HUES64 (cell line): ENCODE results near the gene MEGF11.

Source experiments
- H3K27ac ChIP-seq: 2 replicates; pipeline ENCODE4 v1.7.0; 2013; ENCODE audit warnings: low read depth, low read length, inconsistent platforms
- H3K27me3 ChIP-seq: 2 replicates; pipeline ENCODE4 v1.6.1; 2013; ENCODE audit warnings: mild to moderate bottlenecking, low read length; ENCODE audit not compliant: insufficient read depth
- H3K36me3 ChIP-seq: 2 replicates; pipeline ENCODE4 v1.6.1; 2013; ENCODE audit warnings: mild to moderate bottlenecking, low read length; ENCODE audit not compliant: insufficient read depth
- H3K4me1 ChIP-seq: 2 replicates; pipeline ENCODE4 v1.6.1; 2013; ENCODE audit warnings: mild to moderate bottlenecking, low read length, moderate library complexity; ENCODE audit not compliant: insufficient read depth
- H3K4me3 ChIP-seq: 2 replicates; pipeline ENCODE4 v1.5.1; 2013; ENCODE audit warnings: mild to moderate bottlenecking, low read length, moderate library complexity
- H3K9ac ChIP-seq: 2 replicates; pipeline ENCODE4 v1.6.1; 2013; ENCODE audit warnings: mild to moderate bottlenecking, low read depth, low read length
- H3K9me3 ChIP-seq: 2 replicates; pipeline ENCODE4 v1.6.1; 2013; ENCODE audit warnings: low read depth, low read length; ENCODE audit not compliant: insufficient read depth
- WGBS: fragments of 150-250, 120-280 bp; methylation state at CpG from one replicate; pipeline ENCODE4 v1.1.7; 2013; ENCODE audit warnings: missing lambda C conversion rate; 5-methylcytosine and 5-hydroxymethylcytosine counted together

Gene MEGF11

GRCh38 chr15:66021496-66022162 is 231.9 kb downstream of the MEGF11 start:
- no peaks in the 10 kb centered on the region for H3K27me3 ChIP-seq
- no peak overlapping the region for H3K9ac ChIP-seq
- no peak overlapping the region for H3K27ac ChIP-seq
- peaks cover 30% of the 10 kb centered on the region for H3K4me1 ChIP-seq
- no peak overlapping the region for H3K4me3 ChIP-seq
- 93% methylated on average over 7 of the region's 7 CpGs for WGBS
- H3K36me3 ChIP-seq = no peaks in the 10 kb centered on the region
- no peaks in the 10 kb centered on the region for H3K9me3 ChIP-seq

- H3K27me3 ChIP-seq = no peaks in the 10 kb centered on the region
- no peak overlapping the region for H3K4me3 ChIP-seq
- H3K9ac ChIP-seq = no peak overlapping the region
- no peaks in the 10 kb centered on the region for H3K9me3 ChIP-seq
- H3K36me3 ChIP-seq = no peaks in the 10 kb centered on the region
- WGBS = 92% methylated on average over 10 of the region's 10 CpGs
- H3K4me1 ChIP-seq = peaks cover 21% of the 10 kb centered on the region
- H3K27ac ChIP-seq = no peak overlapping the region
Observed at GRCh38 chr15:66019826-66020398, 233.6 kb downstream of the MEGF11 start.

GRCh38 chr15:66019368-66019767 is 234.2 kb downstream of the MEGF11 start:
- no peak overlapping the region for H3K9ac ChIP-seq
- H3K27me3 ChIP-seq = no peaks in the 10 kb centered on the region
- H3K27ac ChIP-seq = no peak overlapping the region
- peaks cover 16% of the 10 kb centered on the region; the same call in 1 of the 2 replicates for H3K4me1 ChIP-seq
- 47% methylated on average over 11 of the region's 11 CpGs for WGBS
- H3K36me3 ChIP-seq = no peaks in the 10 kb centered on the region
- no peak overlapping the region for H3K4me3 ChIP-seq
- no peaks in the 10 kb centered on the region for H3K9me3 ChIP-seq

GRCh38 chr15:66018488-66018797 is 235.1 kb downstream of the MEGF11 start:
- 90% methylated on average over 8 of the region's 8 CpGs for WGBS
- Histone ChIP-seq H3K4me1 (peaks cover 13% of the 10 kb centered on the region; the same call in 1 of the 2 replicates), H3K9me3 (no peaks in the 10 kb centered on the region), H3K9ac (no peak overlapping the region), H3K4me3 (no peak overlapping the region), H3K27me3 (no peaks in the 10 kb centered on the region), H3K27ac (no peak overlapping the region), H3K36me3 (no peaks in the 10 kb centered on the region)

GRCh38 chr15:66017792-66018487 is 235.6 kb downstream of the MEGF11 start:
- no peak overlapping the region for H3K27ac ChIP-seq
- no peaks in the 10 kb centered on the region for H3K36me3 ChIP-seq
- 0 out of 2 replicates have a peak, but pooled peaks cover 9% of the 10 kb centered on the region for H3K4me1 ChIP-seq
- no peaks in the 10 kb centered on the region for H3K27me3 ChIP-seq
- no peak overlapping the region for H3K9ac ChIP-seq
- no peak overlapping the region for H3K4me3 ChIP-seq
- no peaks in the 10 kb centered on the region for H3K9me3 ChIP-seq
- WGBS = 94% methylated on average over 10 of the region's 10 CpGs

- no peak overlapping the region for H3K4me3 ChIP-seq
- H3K9ac ChIP-seq = no peak overlapping the region
- H3K27me3 ChIP-seq = no peaks in the 10 kb centered on the region
- no peak overlapping the region for H3K27ac ChIP-seq
- no peaks in the 10 kb centered on the region for H3K36me3 ChIP-seq
- 60% methylated on average over 7 of the region's 7 CpGs for WGBS
- no peaks in the 10 kb centered on the region for H3K9me3 ChIP-seq
- 0 out of 2 replicates have a peak, but pooled peaks cover 9% of the 10 kb centered on the region for H3K4me1 ChIP-seq
Observed at GRCh38 chr15:66017000-66017399, 236.6 kb downstream of the MEGF11 start.

GRCh38 chr15:66016199-66016598 is 237.4 kb downstream of the MEGF11 start:
- Histone ChIP-seq H3K36me3 (no peaks in the 10 kb centered on the region), H3K4me1 (0 out of 2 replicates have a peak, but pooled peaks cover 9% of the 10 kb centered on the region), H3K4me3 (no peak overlapping the region), H3K27me3 (no peaks in the 10 kb centered on the region), H3K27ac (no peak overlapping the region), H3K9ac (no peak overlapping the region), H3K9me3 (no peaks in the 10 kb centered on the region)
- 93% methylated on average over 5 of the region's 5 CpGs for WGBS

- Histone ChIP-seq H3K4me1 (0 out of 2 replicates have a peak, but pooled peaks cover 8% of the 10 kb centered on the region), H3K9ac (no peak overlapping the region), H3K4me3 (no peak overlapping the region), H3K9me3 (no peaks in the 10 kb centered on the region), H3K36me3 (no peaks in the 10 kb centered on the region), H3K27me3 (no peaks in the 10 kb centered on the region), H3K27ac (no peak overlapping the region)
- 92% methylated on average over 8 of the region's 8 CpGs for WGBS
Observed at GRCh38 chr15:66014635-66015182, 238.8 kb downstream of the MEGF11 start.

GRCh38 chr15:66014022-66014421 is 239.5 kb downstream of the MEGF11 start:
- H3K4me3 ChIP-seq = no peak overlapping the region
- no peaks in the 10 kb centered on the region for H3K9me3 ChIP-seq
- H3K4me1 ChIP-seq = peaks cover 3% of the 10 kb centered on the region; the same call in 1 of the 2 replicates
- no peaks in the 10 kb centered on the region for H3K27me3 ChIP-seq
- no peak overlapping the region for H3K9ac ChIP-seq
- H3K27ac ChIP-seq = no peak overlapping the region
- no peaks in the 10 kb centered on the region for H3K36me3 ChIP-seq
- 91% methylated on average over 5 of the region's 5 CpGs for WGBS

- Histone ChIP-seq H3K36me3 (no peaks in the 10 kb centered on the region), H3K4me3 (no peak overlapping the region), H3K4me1 (peaks cover 5% of the 10 kb centered on the region; the same call in 1 of the 2 replicates), H3K27me3 (no peaks in the 10 kb centered on the region), H3K27ac (no peak overlapping the region), H3K9me3 (no peaks in the 10 kb centered on the region), H3K9ac (no peak overlapping the region)
- WGBS = 71% methylated on average over 2 of the region's 3 CpGs
Observed at GRCh38 chr15:66008940-66009562, 244.5 kb downstream of the MEGF11 start.
